Measurements from ENCODE around the gene PLEKHN1.

PLEKHN1 gene

GRCh38 chr1:941588-942383 is 24.5 kb upstream of the PLEKHN1 start (continued):
- TF ChIP-seq ZSCAN4 (tag by site-specific recombination; IDR thresholded peaks at IDR 0.05) (no peak), BCL11A (tag by site-specific recombination; IDR thresholded peaks at IDR 0.05; ENCODE audit: low read depth) (peak; percentile 61), ZNF23 (tag by site-specific recombination; IDR thresholded peaks at IDR 0.05; ENCODE audit: borderline replicate concordance) (no peak), ZNF514 (tag by site-specific recombination; IDR thresholded peaks at IDR 0.05) (no peak), BCL11B (tag by site-specific recombination; IDR thresholded peaks at IDR 0.05; ENCODE audit: low read depth) (peak; percentile 53; the same call in 1 of the 2 replicates), ZNF600 (tag by site-specific recombination; IDR thresholded peaks at IDR 0.05) (peak; percentile 85), ZNF37A (tag by site-specific recombination; IDR thresholded peaks at IDR 0.05) (peak; percentile 73), KLF17 (tag by site-specific recombination; IDR thresholded peaks at IDR 0.05) (peak; percentile 35; the same call in 1 of the 2 replicates), KLF8 (tag by site-specific recombination; IDR thresholded peaks at IDR 0.05) (peak; percentile 63), ZNF398 (tag by site-specific recombination; IDR thresholded peaks at IDR 0.05) (peak; percentile 98), ZNF391 (tag by site-specific recombination; IDR thresholded peaks at IDR 0.05; ENCODE audit: borderline replicate concordance, low read depth) (peak; percentile 24; the same call in 1 of the 2 replicates), ZNF488 (tag by site-specific recombination; IDR thresholded peaks at IDR 0.05) (0 out of 2 replicates have a peak, but pooled peaks have one; percentile 40), OSR2 (tag by site-specific recombination; IDR thresholded peaks at IDR 0.05) (peak; percentile 93), GLIS1 (tag by site-specific recombination; IDR thresholded peaks at IDR 0.05) (peak; percentile 100), ZNF76 (tag by site-specific recombination; IDR thresholded peaks at IDR 0.05; ENCODE audit: borderline replicate concordance, low read depth) (peak; percentile 10; the same call in 1 of the 2 replicates), ZNF335 (tag by site-specific recombination; conservative IDR thresholded peaks at IDR 0.05) (peak; percentile 37), SP2 (tag by site-specific recombination; IDR thresholded peaks at IDR 0.05) (peak; percentile 43), GLI2 (tag by site-specific recombination; IDR thresholded peaks at IDR 0.05; ENCODE audit: borderline replicate concordance, low read depth) (peak; percentile 79), ZNF292 (tag by site-specific recombination; IDR thresholded peaks at IDR 0.05; ENCODE audit: borderline replicate concordance, low read depth) (no peak), ZNF423 (tag by site-specific recombination; IDR thresholded peaks at IDR 0.05) (peak; percentile 82), ZNF555 (tag by site-specific recombination; conservative IDR thresholded peaks at IDR 0.05) (no peak), ZNF184 (tag by site-specific recombination; IDR thresholded peaks at IDR 0.05) (peak; percentile 75), ZNF221 (tag by site-specific recombination; IDR thresholded peaks at IDR 0.05; ENCODE audit: borderline replicate concordance) (no peak), ZNF660 (tag by site-specific recombination; IDR thresholded peaks at IDR 0.05) (peak; percentile 94), ZBTB26 (tag by site-specific recombination; optimal IDR thresholded peaks at IDR 0.05) (peak; percentile 63), ZNF560 (tag by site-specific recombination; IDR thresholded peaks at IDR 0.05; ENCODE audit: borderline replicate concordance) (no peak), ZNF211 (tag by site-specific recombination; IDR thresholded peaks at IDR 0.05; ENCODE audit: low read depth) (no peak), WT1 (tag by site-specific recombination; IDR thresholded peaks at IDR 0.05) (peak; percentile 65), PRDM6 (tag by site-specific recombination; IDR thresholded peaks at IDR 0.05) (peak; percentile 68), ZNF513 (tag by site-specific recombination; IDR thresholded peaks at IDR 0.05) (0 out of 2 replicates have a peak, but pooled peaks have one; percentile 21)

Measured in HEK293 (cell line).